ENCODE data around the gene PNISR.

DNA sequence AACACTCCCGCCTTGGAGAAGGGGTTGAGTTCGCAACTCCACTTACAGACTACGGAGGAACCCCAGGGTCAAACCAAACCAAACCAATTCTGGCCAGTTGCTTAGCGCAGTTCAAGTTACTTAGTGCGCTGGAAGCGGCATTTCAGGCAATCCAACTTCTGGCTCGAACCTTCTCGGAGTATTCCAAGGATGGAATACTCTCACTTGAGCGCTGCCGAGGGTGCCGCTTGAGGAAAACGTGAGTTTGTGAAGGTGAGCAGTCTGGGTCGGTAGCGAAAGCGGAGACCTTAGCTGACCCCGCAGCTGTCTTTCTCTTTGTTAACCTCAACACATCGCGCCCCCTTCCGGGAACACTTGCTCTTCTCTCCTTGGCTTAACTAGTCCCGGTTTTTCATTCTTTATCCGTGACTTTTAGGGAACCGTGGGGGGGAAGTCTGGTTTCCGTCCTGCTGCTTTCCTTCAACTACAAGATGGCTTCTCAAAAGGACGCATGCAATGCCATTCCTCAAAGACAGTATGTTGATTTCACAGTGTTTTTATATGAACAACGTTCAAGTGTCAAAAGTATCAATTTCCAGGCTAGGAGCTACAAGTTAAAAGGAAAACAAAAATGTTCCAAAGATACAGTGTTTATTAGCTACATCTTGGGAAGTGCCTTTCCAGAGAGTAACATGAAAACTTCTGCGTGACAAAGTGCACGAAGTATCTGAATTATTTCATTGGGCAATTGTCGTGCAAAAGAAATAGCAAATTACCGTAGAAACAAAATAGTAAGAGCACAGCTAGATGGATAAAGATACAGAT is 741 bp upstream of the PNISR start:
- TF ChIP-seq, protein P1, sequence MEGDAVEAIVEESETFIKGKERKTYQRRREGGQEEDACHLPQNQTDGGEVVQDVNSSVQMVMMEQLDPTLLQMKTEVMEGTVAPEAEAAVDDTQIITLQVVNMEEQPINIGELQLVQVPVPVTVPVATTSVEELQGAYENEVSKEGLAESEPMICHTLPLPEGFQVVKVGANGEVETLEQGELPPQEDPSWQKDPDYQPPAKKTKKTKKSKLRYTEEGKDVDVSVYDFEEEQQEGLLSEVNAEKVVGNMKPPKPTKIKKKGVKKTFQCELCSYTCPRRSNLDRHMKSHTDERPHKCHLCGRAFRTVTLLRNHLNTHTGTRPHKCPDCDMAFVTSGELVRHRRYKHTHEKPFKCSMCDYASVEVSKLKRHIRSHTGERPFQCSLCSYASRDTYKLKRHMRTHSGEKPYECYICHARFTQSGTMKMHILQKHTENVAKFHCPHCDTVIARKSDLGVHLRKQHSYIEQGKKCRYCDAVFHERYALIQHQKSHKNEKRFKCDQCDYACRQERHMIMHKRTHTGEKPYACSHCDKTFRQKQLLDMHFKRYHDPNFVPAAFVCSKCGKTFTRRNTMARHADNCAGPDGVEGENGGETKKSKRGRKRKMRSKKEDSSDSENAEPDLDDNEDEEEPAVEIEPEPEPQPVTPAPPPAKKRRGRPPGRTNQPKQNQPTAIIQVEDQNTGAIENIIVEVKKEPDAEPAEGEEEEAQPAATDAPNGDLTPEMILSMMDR (IDR thresholded peaks at IDR 0.05; ENCODE audit: low read length), result peak; percentile 61
- TF ChIP-seq EZH2 (IDR thresholded peaks at IDR 0.05; ENCODE audit: borderline replicate concordance, low read length), result no peak

All from OCI-LY1 (cell line).